H1 (cell line): ENCODE results near the gene PLCB1.

Experiments used
- CBX8 ChIP-seq: fragments of 300-800, 300-1000 bp; sonication (generic); IDR thresholded peaks from 2 replicates; pipeline ENCODE4 v1.7.1; 2016; ENCODE audit warnings: low read depth, low read length, borderline replicate concordance
- CTCF ChIP-seq, 3 experiments: IDR thresholded peaks; 1 replicate in 2 of 3; 2 replicates in 1 of 3; pipeline versions ENCODE4 v1.5.1 to v1.6.1; 2011; ENCODE audit warnings: low read length in 3 of 3, mild to moderate bottlenecking in 3 of 3, inconsistent platforms in 2 of 3, low read depth in 1 of 3, moderate library complexity in 1 of 3; ENCODE audit not compliant: insufficient read depth in 1 of 3; ENCODE audit errors: control extremely low read depth in 1 of 3
- FOSL1 ChIP-seq: IDR thresholded peaks from 2 replicates; pipeline ENCODE4 v1.6.1; 2011; ENCODE audit warnings: mild to moderate bottlenecking, low read depth, low read length, moderate library complexity; ENCODE audit not compliant: insufficient read depth
- HDAC2 ChIP-seq, 2 experiments: fragments of 300-600 bp in 1 of 2; sonication (generic) in 1 of 2; IDR thresholded peaks; 2 replicates each; pipeline ENCODE4 v1.6.1; 2011 to 2012; ENCODE audit warnings: low read depth in 2 of 2, low read length in 2 of 2, mild to moderate bottlenecking in 2 of 2, moderate library complexity in 2 of 2, borderline replicate concordance in 1 of 2, inconsistent platforms in 1 of 2
- HDAC6 ChIP-seq: IDR thresholded peaks from one replicate; pipeline ENCODE4 v1.7.1; 2012; ENCODE audit warnings: low read depth, mild to moderate bottlenecking, inconsistent platforms, low read length, moderate library complexity
- JUN ChIP-seq: IDR thresholded peaks from 2 replicates; pipeline ENCODE4 v1.6.1; 2011; ENCODE audit warnings: low read depth, mild to moderate bottlenecking, improper control_type of control experiment, low read length
- NRF1 ChIP-seq: IDR thresholded peaks from 2 replicates; pipeline ENCODE4 v1.6.1; 2011; ENCODE audit warnings: mild to moderate bottlenecking, low read depth, low read length, improper control_type of control experiment
- RFX5 ChIP-seq: IDR thresholded peaks from 2 replicates; pipeline ENCODE4 v1.6.1; 2011; ENCODE audit warnings: low read depth, low read length, improper control_type of control experiment, borderline replicate concordance
- RXRA ChIP-seq: IDR thresholded peaks from 2 replicates; pipeline ENCODE4 v1.6.1; 2011; ENCODE audit warnings: low read depth, mild to moderate bottlenecking, low read length, moderate library complexity; ENCODE audit not compliant: insufficient read depth
- SP1 ChIP-seq: IDR thresholded peaks from 2 replicates; pipeline ENCODE4 v1.6.1; 2011; ENCODE audit warnings: low read depth, low read length
- TAF1 ChIP-seq: IDR thresholded peaks from 2 replicates; pipeline ENCODE4 v1.6.1; 2011; ENCODE audit warnings: mild to moderate bottlenecking, low read depth, low read length
- YY1 ChIP-seq: IDR thresholded peaks from 2 replicates; pipeline ENCODE4 v1.6.1; 2011; ENCODE audit warnings: low read depth, mild to moderate bottlenecking, low read length

DNA sequence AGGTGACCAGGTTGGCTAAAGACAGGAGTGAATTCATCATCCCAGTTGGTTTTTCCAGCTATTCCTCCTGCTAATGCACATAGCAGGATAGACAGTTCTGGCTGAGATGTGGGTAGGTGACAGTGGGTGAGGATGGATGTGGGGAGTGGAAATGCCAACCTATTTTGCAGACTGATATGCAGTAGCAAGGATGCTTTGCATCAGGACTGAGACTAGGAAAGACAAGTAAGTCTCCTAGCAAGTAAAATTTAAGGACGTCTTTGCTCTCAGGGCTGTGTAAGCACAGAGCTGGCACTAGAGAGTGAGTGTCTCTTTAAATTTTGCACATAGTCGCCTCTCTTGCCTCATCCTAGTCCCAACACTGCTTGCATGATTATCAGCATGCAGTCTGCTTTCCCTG lies 568.7 kb downstream of the PLCB1 start:
- TF ChIP-seq YY1 (no peak), CTCF (IDR thresholded peaks at IDR 0.05; ENCODE audit: control extremely low read depth in 1 of 3, insufficient read depth in 1 of 3, low read depth in 1 of 3, low read length in 3 of 3) (no peak), CBX8 (no peak), HDAC6 (no peak), TAF1 (no peak), FOSL1 (no peak), RFX5 (no peak), RXRA (no peak), SP1 (no peak), HDAC2 (IDR thresholded peaks at IDR 0.05; ENCODE audit: borderline replicate concordance in 1 of 2, low read depth in 2 of 2, low read length in 2 of 2) (no peak), NRF1 (no peak), JUN (no peak)
